ENCODE results near the gene HACD3. TPM values are rescaled to one million over a fixed set of nuclear protein-coding genes. Genes with fewer than 3 reads are reported as not detected.
A peak's percentile ranks its signal among the peaks of the same experiment; 100 is the strongest.

The HACD3 gene
- total and polyA plus RNA-seq, 9 of the 15 experiments (the other 6 are each of a cell fraction or from before 2014, with no cell fraction given), result 48.1 to 117 (median 72.8) TPM

GRCh38 chr15:65524226-65524625, 6.0 kb upstream of the HACD3 start:
- H4K20me1 ChIP-seq (replicated peaks; ENCODE audit: control insufficient read depth, insufficient read depth, low read length), result no peaks in the 10 kb centered on the region
- H3K27me3 ChIP-seq (ENCODE audit: control insufficient read depth in 2 of 2, insufficient read depth in 2 of 2, low read length in 2 of 2), result no peaks in the 10 kb centered on the region
- H3K9me3 ChIP-seq (replicated peaks; ENCODE audit: control insufficient read depth, insufficient read depth, low read depth, low read length), result no peaks in the 10 kb centered on the region
- H3K4me1 ChIP-seq (replicated peaks in 1 of 2; ENCODE audit: control insufficient read depth in 2 of 2, insufficient read depth in 2 of 2, low read length in 2 of 2), result peaks cover 4 to 14% of the 10 kb centered on the region in 2 experiments; a peak in 4 of 5 replicates
- POLR2A ChIA-PET, result interaction anchor here (0.6 kb wide), 1 partner anchor 13 kb away, joined by 3 read pairs; no protein-coding TSS in a partner anchor
- no peak overlapping the region for H3K27ac ChIP-seq (ENCODE audit: extremely low read depth, low read depth, low read length)
- H3K79me2 ChIP-seq (ENCODE audit: control insufficient read depth, insufficient read depth, low read length), result no peaks in the 10 kb centered on the region
- ATAC-seq (no peak), DNase-seq (ENCODE audit: extremely low read depth in 1 of 4, low spot score in 3 of 4) (no peak), FAIRE-seq (no peak)
- BruUV-seq (replicated peaks), result no TSS peak
- no peak for TF ChIP-seq ARID2 (IDR thresholded peaks at IDR 0.05)
- no peak for TF ChIP-seq DDX20 (tag; IDR thresholded peaks at IDR 0.05; ENCODE audit: low read depth)
- no peak for TF ChIP-seq TRIM25 (IDR thresholded peaks at IDR 0.05; ENCODE audit: borderline replicate concordance)
- TF ChIP-seq, protein P1, sequence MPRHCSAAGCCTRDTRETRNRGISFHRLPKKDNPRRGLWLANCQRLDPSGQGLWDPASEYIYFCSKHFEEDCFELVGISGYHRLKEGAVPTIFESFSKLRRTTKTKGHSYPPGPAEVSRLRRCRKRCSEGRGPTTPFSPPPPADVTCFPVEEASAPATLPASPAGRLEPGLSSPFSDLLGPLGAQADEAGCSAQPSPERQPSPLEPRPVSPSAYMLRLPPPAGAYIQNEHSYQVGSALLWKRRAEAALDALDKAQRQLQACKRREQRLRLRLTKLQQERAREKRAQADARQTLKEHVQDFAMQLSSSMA (CRISPR knock-in tag; IDR thresholded peaks at IDR 0.05), result no peak
- H3K36me3 ChIP-seq (ENCODE audit: control insufficient read depth, insufficient read depth, low read length), result no peaks in the 10 kb centered on the region; the same call in 2 of the 3 replicates
- no peak overlapping the region for H3K9ac ChIP-seq (ENCODE audit: insufficient read depth in 1 of 2, low read depth in 2 of 2, low read length in 2 of 2)
- WGBS (ENCODE audit: insufficient coverage, low coverage, missing lambda C conversion rate), result 63% methylated on average over 8 of the region's 10 CpGs
- CTCF ChIA-PET (ENCODE audit: low intra/inter-chr PET ratio), result no interaction called here
- peak overlapping the region; percentile 26; the same call in 1 of the 2 replicates for H3K4me2 ChIP-seq (ENCODE audit: insufficient read depth, low read length)
- H3K4me3 ChIP-seq, result no peak overlapping the region
- intact Hi-C loops (cut with micrococcal nuclease), result no loop called here
- no peaks in the 10 kb centered on the region for H3K9me1 ChIP-seq (ENCODE audit: control insufficient read depth, insufficient read depth, low read length)
- H2AFZ ChIP-seq (ENCODE audit: low read depth, low read length), result no peak overlapping the region
- in situ Hi-C loops (cut with MboI), result no loop called here

All from K562 (cell line).